H9 (cell line): ENCODE results near the gene ANGPT4. TPM values are rescaled to one million over a fixed set of nuclear protein-coding genes. Genes with fewer than 3 reads are reported as not detected.

Source experiments
- DNase-seq: peaks from one replicate; pipeline ENCODE4 v3.0.0-alpha.2; 2017
- H2AFZ ChIP-seq: one replicate; pipeline ENCODE4 v1.6.1; 2013; ENCODE audit warnings: mild to moderate bottlenecking, low read length, control low read depth, moderate library complexity
- H2AK5ac ChIP-seq: 2 replicates; pipeline ENCODE4 v1.6.1; 2013; ENCODE audit warnings: low read length, control low read depth, mixed read lengths; ENCODE audit not compliant: insufficient read length
- H2BK120ac ChIP-seq: one replicate; pipeline ENCODE4 v1.6.1; 2013; ENCODE audit warnings: low read depth, mild to moderate bottlenecking, low read length, control low read depth, inconsistent platforms; ENCODE audit not compliant: poor library complexity, severe bottlenecking
- H2BK12ac ChIP-seq: 2 replicates; pipeline ENCODE4 v1.6.1; 2013; ENCODE audit warnings: low read length, control low read depth, mixed read lengths, low read depth; ENCODE audit not compliant: insufficient read length
- H2BK15ac ChIP-seq: 2 replicates; pipeline ENCODE4 v1.6.1; 2013; ENCODE audit warnings: low read depth, low read length, control low read depth
- H2BK20ac ChIP-seq: one replicate; pipeline ENCODE4 v1.6.1; 2013; ENCODE audit warnings: low read depth, mild to moderate bottlenecking, low read length, control low read depth, inconsistent platforms; ENCODE audit not compliant: poor library complexity, severe bottlenecking
- H2BK5ac ChIP-seq: 2 replicates; pipeline ENCODE4 v1.6.1; 2013; ENCODE audit warnings: low read length, control low read depth, mixed read lengths; ENCODE audit not compliant: insufficient read length
- H3K14ac ChIP-seq: 2 replicates; pipeline ENCODE4 v1.6.1; 2013; ENCODE audit warnings: low read length, control low read depth; ENCODE audit not compliant: insufficient read depth
- H3K18ac ChIP-seq: 2 replicates; pipeline ENCODE4 v1.6.1; 2013; ENCODE audit warnings: low read depth, mild to moderate bottlenecking, mixed read lengths, low read length, control low read depth; ENCODE audit not compliant: insufficient read length
- H3K23ac ChIP-seq: 2 replicates; pipeline ENCODE4 v1.6.1; 2013; ENCODE audit warnings: low read length, control low read depth, mixed read lengths, low read depth; ENCODE audit not compliant: insufficient read length
- H3K23me2 ChIP-seq: 2 replicates; pipeline ENCODE4 v1.6.1; 2013; ENCODE audit warnings: low read depth, mild to moderate bottlenecking, mixed read lengths, low read length, control low read depth; ENCODE audit not compliant: insufficient read length, poor library complexity, severe bottlenecking
- H3K27ac ChIP-seq: 2 replicates; pipeline ENCODE4 v1.5.1; 2013; ENCODE audit warnings: low read length, control low read depth, mixed read lengths, low read depth; ENCODE audit not compliant: insufficient read length
- H3K27me3 ChIP-seq: 2 replicates; pipeline ENCODE4 v1.6.1; 2013; ENCODE audit warnings: low read length, control low read depth, inconsistent platforms; ENCODE audit not compliant: insufficient read depth
- H3K4ac ChIP-seq: 2 replicates; pipeline ENCODE4 v1.6.1; 2013; ENCODE audit warnings: low read depth, mild to moderate bottlenecking, control low read depth, inconsistent platforms, low read length, moderate library complexity
- H3K4me1 ChIP-seq: 2 replicates; pipeline ENCODE4 v1.6.1; 2013; ENCODE audit warnings: low read length, control low read depth, inconsistent platforms; ENCODE audit not compliant: insufficient read depth
- H3K4me2 ChIP-seq: 2 replicates; pipeline ENCODE4 v1.6.1; 2013; ENCODE audit warnings: low read length, control low read depth, mixed read lengths; ENCODE audit not compliant: insufficient read length, insufficient read depth
- H3K56ac ChIP-seq: 2 replicates; pipeline ENCODE4 v1.6.1; 2013; ENCODE audit warnings: low read depth, mild to moderate bottlenecking, mixed read lengths, low read length, control low read depth; ENCODE audit not compliant: insufficient read length
- H3K79me1 ChIP-seq: 2 replicates; pipeline ENCODE4 v1.6.1; 2013; ENCODE audit warnings: low read depth, mild to moderate bottlenecking, moderate library complexity, low read length, control low read depth, inconsistent platforms; ENCODE audit not compliant: insufficient read depth, poor library complexity, severe bottlenecking
- H3K79me2 ChIP-seq: 2 replicates; pipeline ENCODE4 v1.6.1; 2013; ENCODE audit warnings: low read length, control low read depth, inconsistent platforms; ENCODE audit not compliant: insufficient read depth
- H3K9ac ChIP-seq: 2 replicates; pipeline ENCODE4 v1.6.1; 2013; ENCODE audit warnings: low read length, control low read depth, mixed read lengths; ENCODE audit not compliant: insufficient read length; ENCODE audit errors: extremely low read depth
- H3K9me3 ChIP-seq: one replicate; pipeline ENCODE4 v1.6.1; 2013; ENCODE audit warnings: low read depth, low read length, inconsistent platforms; ENCODE audit not compliant: control insufficient read depth
- H3T11ph ChIP-seq: one replicate; pipeline ENCODE4 v1.6.1; 2013; ENCODE audit warnings: mild to moderate bottlenecking, low read length, control low read depth, inconsistent platforms
- H4K20me1 ChIP-seq: one replicate; pipeline ENCODE4 v1.6.1; 2013; ENCODE audit not compliant: control insufficient read depth, insufficient read length, insufficient read depth
- H4K5ac ChIP-seq: 2 replicates; pipeline ENCODE4 v1.6.1; 2013; ENCODE audit warnings: low read depth, mild to moderate bottlenecking, mixed read lengths, low read length, control low read depth; ENCODE audit not compliant: insufficient read length
- H4K8ac ChIP-seq: replicated peaks from 2 replicates; pipeline ENCODE4 v1.6.1; 2013; ENCODE audit warnings: low read length, control low read depth, mixed read lengths, low read depth; ENCODE audit not compliant: insufficient read length
- H4K91ac ChIP-seq: 2 replicates; pipeline ENCODE4 v1.6.1; 2013; ENCODE audit warnings: low read depth, mild to moderate bottlenecking, moderate library complexity, mixed read lengths, low read length, control low read depth; ENCODE audit not compliant: insufficient read length
- H3K27ac Mint-ChIP-seq, 3 experiments: 2 replicates in 2 of 3; 3 replicates in 1 of 3; pipeline ENCODE4 v1.8.0; 2020 to 2021; ENCODE audit warnings: mixed read lengths in 3 of 3, mild to moderate bottlenecking in 1 of 3, moderate library complexity in 1 of 3
- H3K27me3 Mint-ChIP-seq: 2 replicates; pipeline ENCODE4 v1.8.0; 2021; ENCODE audit warnings: low read depth, mild to moderate bottlenecking, moderate library complexity, mixed read lengths
- H3K36me3 Mint-ChIP-seq, 3 experiments: 2 replicates in 2 of 3; 3 replicates in 1 of 3; pipeline ENCODE4 v1.8.0; 2020 to 2021; ENCODE audit warnings: low read depth in 3 of 3, mixed read lengths in 3 of 3; ENCODE audit not compliant: insufficient read depth in 1 of 3
- H3K4me1 Mint-ChIP-seq, 2 experiments: 2 replicates each; pipeline ENCODE4 v1.8.0; 2020; ENCODE audit warnings: mixed read lengths in 2 of 2
- H3K4me3 Mint-ChIP-seq, 2 experiments: 2 replicates in 1 of 2; 3 replicates in 1 of 2; pipeline ENCODE4 v1.8.0; 2020 to 2021; ENCODE audit warnings: mild to moderate bottlenecking in 2 of 2, mixed read lengths in 2 of 2, moderate library complexity in 1 of 2
- H3K9me3 Mint-ChIP-seq, 2 experiments: 2 replicates in 1 of 2; 3 replicates in 1 of 2; pipeline ENCODE4 v1.8.0; 2020; ENCODE audit warnings: mild to moderate bottlenecking in 2 of 2, mixed read lengths in 2 of 2, moderate library complexity in 1 of 2
- CTCF ChIP-seq: fragments of 200-600 bp; sonication (generic); conservative IDR thresholded peaks from 3 replicates; pipeline ENCODE4 v1.8.0; 2021; ENCODE audit warnings: antibody characterized with exemption, mild to moderate bottlenecking
- WGBS: extraction: QIAGEN DNeasy Blood & Tissue Kit; methylation state at CpG from one replicate; pipeline ENCODE4 v1.1.7; 2013; ENCODE audit warnings: missing lambda C conversion rate, low lambda C conversion rate, mixed read lengths; ENCODE audit not compliant: insufficient read length; ENCODE audit errors: extremely low coverage; 5-methylcytosine and 5-hydroxymethylcytosine counted together
- total RNA-seq: library from RNA; stranded (reverse); gene quantifications from 2 replicates; pipeline ENCODE4 v1.2.1, GENCODE V29; 2021

The ANGPT4 gene
- total RNA-seq, 1 experiment from 2014 or later: 0.11 TPM

- Mint-ChIP-seq H3K4me3 (peak overlapping the region; percentile 72 to 83), H3K27me3 (peaks cover 27% of the 10 kb centered on the region), H3K36me3 (peaks cover 0 to 2% (median 0%) of the 10 kb centered on the region in 3 experiments; a peak in 2 of 7 replicates), H3K27ac (no peak overlapping the region), H3K9me3 (peaks cover 0 to 3% of the 10 kb centered on the region in 2 experiments; a peak in 3 of 5 replicates), H3K4me1 (peaks cover 15 to 16% of the 10 kb centered on the region in 2 experiments)
- H2BK120ac ChIP-seq: no peak overlapping the region
- H2BK12ac ChIP-seq: no peak overlapping the region
- no peak overlapping the region for H4K5ac ChIP-seq
- no peak overlapping the region for H3K27ac ChIP-seq
- H4K91ac ChIP-seq: no peak overlapping the region
- no peaks in the 10 kb centered on the region for H3K9me3 ChIP-seq
- H2BK5ac ChIP-seq: no peak overlapping the region
- peak overlapping the region; percentile 75 for H3K4me2 ChIP-seq
- H2BK20ac ChIP-seq: no peak overlapping the region
- H3K79me2 ChIP-seq: no peaks in the 10 kb centered on the region
- no peak overlapping the region for H3K14ac ChIP-seq
- H3K9ac ChIP-seq: no peak overlapping the region
- no peak overlapping the region for H2AFZ ChIP-seq
- H2AK5ac ChIP-seq: no peak overlapping the region
- H3K23ac ChIP-seq: no peak overlapping the region
- peaks cover 7% of the 10 kb centered on the region for H3K23me2 ChIP-seq
- no peaks in the 10 kb centered on the region for H3K79me1 ChIP-seq
- no peak overlapping the region for H2BK15ac ChIP-seq
- H3K56ac ChIP-seq: no peak overlapping the region
- no peak for DNase-seq
- WGBS: no CpG with 5 or more reads among the region's 18 CpGs
- no peak for TF ChIP-seq CTCF
- no peaks in the 10 kb centered on the region for H3K4me1 ChIP-seq
- no peak overlapping the region for H3T11ph ChIP-seq
- H3K27me3 ChIP-seq: peaks cover 4% of the 10 kb centered on the region; the same call in 1 of the 2 replicates
- no peaks in the 10 kb centered on the region for H4K20me1 ChIP-seq
- no peak overlapping the region for H3K18ac ChIP-seq
- no peak overlapping the region for H4K8ac ChIP-seq
- H3K4ac ChIP-seq: no peak overlapping the region
These were observed 81.9 kb downstream of the ANGPT4 start for GRCh38 chr20:834151-834746.
